Iris pigment epithelial cell (primary cell): Measurements from ENCODE around the gene SIX2.

ENCODE experiments used
- DNase-seq: peaks from one replicate; pipeline ENCODE4 v3.0.0-alpha.2; 2011; ENCODE audit warnings: low read depth

SIX2 gene

GRCh38 chr2:45018023-45018422 is 8.8 kb upstream of the SIX2 start:
- DNase-seq = no peak

DNA sequence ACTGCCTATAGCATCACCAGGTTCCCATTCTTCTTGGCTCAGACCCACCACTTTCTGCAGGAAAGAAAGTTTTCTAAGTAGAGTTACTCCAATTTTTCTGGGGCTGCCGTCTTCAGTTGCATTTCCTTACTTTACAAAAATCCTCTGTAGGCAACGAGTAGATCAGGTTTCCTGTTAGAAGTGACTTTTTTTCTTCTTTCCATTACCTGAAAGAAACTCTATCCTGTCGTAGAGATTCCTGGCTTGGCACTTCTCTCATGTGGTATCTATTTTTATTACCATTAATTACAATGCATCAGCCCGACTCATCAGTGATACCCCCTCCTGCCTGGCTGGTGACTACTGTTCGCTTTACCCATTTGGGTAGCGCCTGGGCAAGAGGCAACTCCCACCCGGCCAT is 5.6 kb upstream of the SIX2 start:
- no peak for DNase-seq

- peak; percentile 52 for DNase-seq
Measured at GRCh38 chr2:45014016-45014702, 4.9 kb upstream of the SIX2 start.

DNA sequence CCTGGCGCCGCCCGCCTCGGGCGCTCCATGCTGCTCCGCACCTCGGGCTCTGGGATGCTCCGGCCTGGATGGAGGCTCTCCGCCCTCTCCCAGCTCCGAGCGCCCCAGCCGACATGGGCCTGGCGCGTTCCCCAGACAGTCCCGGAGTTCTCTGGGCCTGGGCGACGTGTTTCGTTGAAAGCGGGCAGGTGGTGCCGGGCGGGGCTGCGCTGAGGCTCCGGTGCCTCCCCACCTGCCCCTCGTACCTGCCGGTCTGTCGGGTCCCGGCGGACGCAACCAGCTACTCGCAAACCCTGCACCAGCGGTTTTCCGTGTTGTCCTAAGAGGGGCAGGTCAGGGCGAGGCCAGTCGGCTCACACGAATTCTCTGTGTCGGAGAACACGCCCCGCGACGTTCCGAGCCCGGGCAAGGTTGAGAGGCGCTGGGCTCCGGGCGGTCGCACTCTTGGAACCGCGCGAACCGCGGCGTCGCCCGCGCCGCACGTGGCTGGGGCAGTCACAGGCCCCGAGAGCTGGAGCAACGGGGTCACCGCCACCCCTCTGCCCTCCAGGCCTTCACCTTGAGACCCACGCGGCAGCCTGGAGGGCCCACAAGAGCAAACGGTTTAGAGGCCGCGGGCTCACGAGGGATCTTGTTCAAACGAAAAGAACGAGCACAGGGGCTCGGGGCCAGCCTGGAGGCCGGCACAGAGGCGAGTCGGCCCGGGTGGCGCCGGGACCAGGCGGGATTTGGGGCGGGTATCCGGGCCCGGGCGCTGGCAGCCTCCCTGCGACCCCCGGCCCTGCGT is 4.2 kb upstream of the SIX2 start:
- no peak for DNase-seq

DNA sequence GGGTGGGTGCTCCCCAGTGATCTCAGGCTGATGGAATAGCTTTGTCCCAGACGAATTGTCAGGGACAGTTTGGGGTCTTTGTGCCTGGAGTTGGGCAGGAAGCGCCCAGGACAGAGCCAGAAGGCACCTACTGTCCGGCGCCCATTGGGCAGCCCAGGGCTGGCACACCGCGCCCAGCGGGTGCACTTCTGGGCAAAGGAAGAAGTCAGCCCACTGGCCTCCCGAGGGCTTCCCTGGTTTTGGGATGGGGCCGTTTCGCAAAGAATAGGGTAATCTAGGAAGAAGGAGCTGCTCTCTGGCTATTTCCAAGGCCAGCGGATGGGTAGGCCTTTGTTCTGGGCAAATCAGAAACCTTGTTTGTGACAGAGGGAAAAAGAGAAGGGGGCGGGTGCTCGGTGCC is 3.5 kb upstream of the SIX2 start:
- no peak for DNase-seq

DNA sequence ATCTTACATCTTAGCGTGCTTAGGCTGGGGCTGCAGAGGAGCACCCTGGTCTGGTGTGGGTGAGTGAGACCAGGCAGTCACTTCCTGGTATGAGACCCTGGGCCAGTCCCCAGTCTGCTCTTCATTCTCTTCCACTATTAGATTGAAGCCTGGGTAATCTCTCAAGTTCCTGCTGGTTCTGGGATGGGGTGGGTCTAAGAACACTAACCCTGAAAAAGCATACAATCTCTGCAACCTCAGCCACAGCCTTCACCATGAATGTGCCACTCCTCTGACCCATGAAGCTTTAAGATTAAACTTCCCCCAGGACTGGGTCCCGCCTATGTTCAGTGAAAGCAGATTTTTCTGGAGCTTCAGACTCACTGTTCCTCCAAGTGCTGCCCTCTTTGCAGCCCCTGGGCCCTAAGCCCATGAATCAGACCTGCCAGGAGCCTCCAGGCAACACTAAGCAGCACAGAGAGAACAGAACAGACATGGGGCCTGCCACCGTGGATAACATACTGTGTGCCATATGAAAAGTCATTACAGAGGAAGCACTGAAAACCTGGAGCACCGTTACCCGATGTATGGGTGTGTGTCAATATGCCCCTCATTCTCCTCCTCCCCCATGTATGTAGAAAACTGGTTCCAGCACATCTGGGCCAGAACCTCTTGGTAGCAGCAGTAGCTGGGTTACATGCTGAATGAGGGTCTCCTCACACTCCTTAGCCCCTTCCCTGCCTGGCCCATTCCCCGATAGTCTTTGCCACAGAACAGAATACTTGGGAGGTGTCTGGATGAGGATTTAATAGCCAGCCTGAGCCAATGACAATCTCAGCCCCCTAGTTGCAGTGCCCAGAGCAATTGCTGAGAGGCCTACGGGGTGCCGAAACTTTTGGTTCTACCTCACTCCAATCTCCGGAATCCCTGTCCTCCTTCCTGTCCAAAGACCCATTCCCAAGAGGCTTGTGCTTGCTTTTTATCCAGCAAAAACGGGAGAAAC is 2.7 kb upstream of the SIX2 start:
- DNase-seq = peak; percentile 23

GRCh38 chr2:45011121-45011520 is 1.9 kb upstream of the SIX2 start:
- DNase-seq = no peak

GRCh38 chr2:45010702-45011012 is 1.4 kb upstream of the SIX2 start:
- no peak for DNase-seq

DNA sequence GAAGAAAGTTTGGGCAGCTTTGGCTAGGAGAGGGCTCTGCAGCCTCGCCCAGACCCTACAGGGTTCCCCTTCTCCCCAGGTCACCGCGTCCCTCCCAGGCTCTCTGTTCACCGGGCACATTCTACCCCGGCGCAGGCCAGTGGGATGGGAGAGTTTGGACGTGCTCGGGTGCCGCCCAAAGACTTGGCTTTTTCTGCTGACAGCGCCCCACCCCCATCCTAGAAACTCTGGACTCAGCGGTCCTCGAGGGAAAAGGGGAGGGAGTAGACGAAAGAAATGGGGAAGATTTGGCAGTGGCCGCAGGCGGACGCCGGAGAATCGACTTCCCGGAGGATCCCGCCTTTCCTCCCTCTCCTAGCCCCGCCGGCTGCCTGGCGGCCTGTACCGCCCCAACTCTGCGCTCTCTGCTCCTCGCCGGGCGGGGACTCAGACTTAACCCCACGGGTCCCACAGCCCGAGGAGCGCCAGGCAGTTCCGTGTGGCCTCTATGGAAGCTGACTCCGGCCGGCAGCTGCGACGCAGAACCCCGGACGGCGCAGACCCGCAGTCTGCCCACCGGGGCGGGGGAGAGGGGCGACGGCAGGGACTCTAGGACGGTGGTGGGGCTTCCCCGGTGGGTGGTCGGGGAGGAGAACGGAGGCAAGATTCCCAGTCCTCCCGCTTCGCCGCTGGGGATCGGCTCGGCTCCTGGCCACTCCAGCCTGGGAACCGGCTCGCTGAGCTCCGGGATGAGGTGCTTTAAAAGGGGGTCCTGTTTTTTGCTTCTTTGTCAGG is 863 bp upstream of the SIX2 start:
- DNase-seq = peak; percentile 68

DNA sequence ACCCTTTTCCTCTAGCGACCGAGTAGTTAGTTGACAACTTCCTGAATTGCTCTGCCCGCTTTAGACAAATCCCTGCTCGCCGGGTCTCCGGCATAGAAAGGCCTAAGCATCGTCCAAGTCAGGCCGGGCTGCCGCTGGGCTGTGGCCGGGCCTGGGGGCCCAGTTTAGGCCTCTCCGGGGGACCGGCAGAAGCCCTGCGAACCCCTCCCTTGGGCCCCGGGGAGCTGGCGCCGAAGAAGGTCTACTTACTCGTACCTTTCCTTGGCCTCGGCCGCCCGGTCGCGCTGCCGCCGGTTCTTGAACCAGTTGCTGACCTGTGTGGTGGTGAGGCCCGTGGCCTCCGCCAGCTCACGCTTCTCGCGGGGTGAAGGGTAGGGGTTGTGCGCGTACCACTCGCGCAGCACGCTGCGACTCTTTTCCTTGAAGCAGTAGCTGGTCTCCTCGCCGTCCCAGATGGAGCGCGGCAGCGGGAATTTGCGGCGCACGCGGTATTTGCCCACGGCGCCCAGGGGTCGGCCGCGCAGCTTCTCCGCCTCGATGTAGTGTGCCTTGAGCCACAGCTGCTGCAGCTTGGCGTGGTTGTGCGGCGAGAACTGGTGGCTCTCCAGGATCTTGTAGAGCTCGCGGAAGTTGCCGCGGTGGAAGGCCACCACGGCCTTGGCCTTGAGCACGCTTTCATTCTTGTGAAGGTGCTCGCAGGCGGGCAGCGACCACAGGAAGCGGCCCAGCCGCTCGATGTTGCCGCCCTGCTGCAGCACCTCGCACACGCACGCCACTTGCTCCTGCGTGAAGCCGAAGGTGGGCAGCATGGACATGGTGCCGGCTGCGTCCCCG is 739 bp downstream of the SIX2 start:
- peak; percentile 12 for DNase-seq

DNA sequence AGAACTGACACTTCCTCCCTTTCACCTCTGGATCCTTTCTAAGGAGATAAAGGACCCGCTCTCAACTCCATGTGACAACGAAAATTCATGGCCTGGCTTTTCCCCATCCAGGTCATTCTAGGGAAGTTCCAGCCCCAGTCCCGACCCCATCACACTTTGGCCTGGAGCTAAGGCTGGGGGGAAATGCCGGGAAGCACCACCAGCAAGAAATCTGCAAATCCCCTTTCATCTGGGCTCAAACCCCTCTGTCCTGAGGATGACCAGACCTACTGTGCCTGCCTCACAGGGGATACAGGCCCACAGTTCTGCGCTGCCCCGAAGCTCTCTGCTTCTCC is 1.3 kb downstream of the SIX2 start:
- no peak for DNase-seq

DNA sequence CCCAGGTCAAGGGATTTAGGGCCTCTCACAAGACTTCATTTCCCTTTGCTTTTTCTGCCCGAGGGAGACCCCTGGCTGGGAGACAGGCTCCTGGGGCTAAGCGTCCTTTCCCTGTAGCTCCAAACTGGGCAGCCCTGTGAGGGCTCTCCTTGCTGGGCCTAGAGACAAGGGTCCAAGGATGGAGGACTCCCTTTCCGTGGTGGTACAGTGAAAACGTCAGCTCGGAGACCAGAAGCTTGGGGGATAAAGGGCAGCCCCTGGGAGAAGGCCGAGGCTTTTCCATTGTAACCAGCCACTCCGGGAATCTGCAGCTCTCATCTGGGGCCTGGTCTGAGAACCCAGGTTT is 2.3 kb downstream of the SIX2 start:
- DNase-seq = no peak

GRCh38 chr2:45006041-45006941 is 3.0 kb downstream of the SIX2 start:
- no peak for DNase-seq

- DNase-seq = no peak
Measured at GRCh38 chr2:45005261-45006002, 3.8 kb downstream of the SIX2 start.

GRCh38 chr2:45004562-45005191 is 4.6 kb downstream of the SIX2 start:
- no peak for DNase-seq

- no peak for DNase-seq
Measured at GRCh38 chr2:45003579-45004551, 5.4 kb downstream of the SIX2 start.

DNA sequence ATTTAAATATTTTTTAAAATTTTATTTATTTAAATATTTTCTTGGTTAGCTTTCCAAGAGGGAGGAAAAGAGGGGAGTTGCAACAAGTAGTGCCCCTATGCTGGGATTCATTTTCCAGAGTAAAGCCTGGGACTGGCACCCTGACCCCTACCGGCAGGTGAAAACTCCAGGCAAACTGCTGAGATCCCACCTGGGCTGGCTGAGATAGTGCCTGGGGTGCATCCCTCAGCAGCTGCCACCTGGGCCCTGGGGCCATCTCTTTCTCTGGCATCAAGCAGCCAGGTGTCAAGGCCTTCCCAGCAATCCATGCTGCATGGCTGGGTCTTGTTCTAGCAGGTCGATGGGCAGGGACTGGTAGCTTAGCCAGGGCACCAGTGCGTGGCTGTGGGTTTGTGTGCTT is 6.6 kb downstream of the SIX2 start:
- DNase-seq = no peak

DNA sequence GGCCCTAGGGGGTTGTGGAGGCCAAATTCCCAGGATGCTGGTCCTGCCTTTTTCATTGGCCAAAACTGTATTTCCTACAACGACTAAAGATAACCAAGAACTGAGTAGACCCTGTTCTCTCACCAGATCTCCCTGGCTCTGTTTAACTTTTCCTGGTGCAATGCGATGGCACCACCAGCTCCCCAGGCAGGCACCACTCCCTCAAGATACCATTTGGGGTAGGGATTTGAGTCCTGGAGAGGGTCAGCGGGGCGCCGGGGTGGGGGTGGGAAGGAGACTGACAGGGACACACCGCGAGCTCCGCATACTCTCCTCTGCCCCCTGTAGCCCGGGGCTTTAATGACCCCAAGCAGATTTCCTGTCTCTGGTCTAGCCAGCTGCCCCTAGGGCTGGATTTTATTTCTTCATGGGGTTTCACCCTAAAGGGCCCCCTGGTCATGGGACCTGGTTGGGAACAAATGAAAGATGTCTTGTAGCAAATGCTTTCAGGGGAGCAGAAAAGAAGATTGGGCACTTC is 7.3 kb downstream of the SIX2 start:
- no peak for DNase-seq
